Hematopoietic multipotent progenitor cell treated with erythropoietin and hydrocortisone succinate and interleukin-3 and kit ligand, for 6 days (in vitro differentiated cells): Measurements from ENCODE around the gene FMN1.
A peak's percentile ranks its signal among the peaks of the same experiment; 100 is the strongest.

Experiments used
- DNase-seq: peaks from one replicate; pipeline ENCODE4 v3.0.0-alpha.2; 2015

Gene FMN1

GRCh38 chr15:33194704-33195670 lies at the start of gene FMN1:
Gene FMN1 (minus strand): TSS chr15:33194714. CDS start chr15:33154914, 39,800 bp downstream.
- peak; percentile 96 for DNase-seq

GRCh38 chr15:33243869-33244268 lies 49.4 kb upstream of the FMN1 start:
- DNase-seq, result peak; percentile 32

GRCh38 chr15:33243393-33243792 lies 48.9 kb upstream of the FMN1 start:
- DNase-seq, result no peak

GRCh38 chr15:33242669-33243191 lies 48.2 kb upstream of the FMN1 start:
- peak; percentile 69 for DNase-seq

- no peak for DNase-seq
Observed at GRCh38 chr15:33242165-33242564, 47.7 kb upstream of the FMN1 start.

- no peak for DNase-seq
Observed at GRCh38 chr15:33236841-33237509, 42.5 kb upstream of the FMN1 start.

- peak; percentile 64 for DNase-seq
Observed at GRCh38 chr15:33234020-33234461, 39.5 kb upstream of the FMN1 start.

GRCh38 chr15:33226559-33227181 lies 32.2 kb upstream of the FMN1 start:
- peak; percentile 99 for DNase-seq

- DNase-seq, result no peak
Observed at GRCh38 chr15:33218071-33218491, 23.6 kb upstream of the FMN1 start.

- DNase-seq, result peak; percentile 84
Observed at GRCh38 chr15:33215941-33216872, 21.7 kb upstream of the FMN1 start.

GRCh38 chr15:33211176-33211808 lies 16.8 kb upstream of the FMN1 start:
- DNase-seq, result peak; percentile 96

- no peak for DNase-seq
Observed at GRCh38 chr15:33209575-33210481, 15.3 kb upstream of the FMN1 start.

- DNase-seq, result no peak
Observed at GRCh38 chr15:33207646-33208045, 13.1 kb upstream of the FMN1 start.

GRCh38 chr15:33206366-33206765 lies 11.9 kb upstream of the FMN1 start:
- peak; percentile 55 for DNase-seq

- peak; percentile 41 for DNase-seq
Observed at GRCh38 chr15:33204926-33205325, 10.4 kb upstream of the FMN1 start.

GRCh38 chr15:33204087-33204486 lies 9.6 kb upstream of the FMN1 start:
- DNase-seq, result no peak

- DNase-seq, result peak; percentile 61
Observed at GRCh38 chr15:33201491-33202231, 7.1 kb upstream of the FMN1 start.

GRCh38 chr15:33200903-33201302 lies 6.4 kb upstream of the FMN1 start:
- DNase-seq, result no peak

GRCh38 chr15:33200444-33200843 lies 5.9 kb upstream of the FMN1 start:
- no peak for DNase-seq

GRCh38 chr15:33198541-33198940 lies 4.0 kb upstream of the FMN1 start:
- DNase-seq, result peak; percentile 63
